ENCODE measurements around the gene RIN1. TPM values are rescaled to one million over a fixed set of nuclear protein-coding genes. Genes with fewer than 3 reads are reported as not detected.

The RIN1 gene
- total RNA-seq, 1 experiment from 2014 or later, result 11.7 TPM

GRCh38 chr11:66313321-66314185 is 22.7 kb downstream of the RIN1 start:
- Mint-ChIP-seq H3K4me3 (ENCODE audit: unreplicated experiment) (peak overlapping the region; percentile 87), H3K4me1 (ENCODE audit: low read depth, unreplicated experiment) (peaks cover 4% of the 10 kb centered on the region), H3K27ac (ENCODE audit: unreplicated experiment) (peak overlapping the region; percentile 91), H3K27me3 (ENCODE audit: insufficient read depth, unreplicated experiment) (no peaks in the 10 kb centered on the region), H3K36me3 (ENCODE audit: insufficient read depth, unreplicated experiment) (peaks cover 17% of the 10 kb centered on the region), H3K9me3 (ENCODE audit: unreplicated experiment) (peaks cover under 1% of the 10 kb centered on the region)
- Histone ChIP-seq H3K4me1 (peaks cover 26% of the 10 kb centered on the region), H3K36me3 (ENCODE audit: control insufficient read depth, insufficient read depth, low read length) (no peaks in the 10 kb centered on the region), H3K9me3 (no peaks in the 10 kb centered on the region), H3K27me3 (replicated peaks; ENCODE audit: control insufficient read depth, insufficient read depth, low read length) (no peaks in the 10 kb centered on the region), H3K4me3 (ENCODE audit: low read depth, low read length) (peak overlapping the region; percentile 26)
- TF ChIP-seq CTCF (IDR thresholded peaks at IDR 0.05; ENCODE audit: insufficient read depth in 1 of 2, low read depth in 1 of 2, low read length in 1 of 2, severe bottlenecking in 1 of 2, unreplicated experiment in 1 of 2), result peak in 1 of 2 experiments; percentile 19
- intact Hi-C loops (cut with micrococcal nuclease; ENCODE audit: unreplicated experiment), result loop anchor here (2.0 kb wide), 1 partner anchor 31 kb away; the partner anchor contains the start of gene BRMS1
- BruUV-seq (replicated peaks), result no TSS peak
- POLR2A ChIA-PET, result interaction anchor here (0.5 to 2.3 kb wide), 8 partner anchors 16 to 425 kb away, joined by 3 to 34 read pairs (median 6); partner anchors contain the start of genes BANF1, BRMS1, EIF1AD and FIBP
- CTCF ChIA-PET, result interaction anchor here (0.5 to 3.4 kb wide), 23 partner anchors 9 to 428 kb away, joined by 3 to 90 read pairs (median 5); partner anchors contain the start of genes MRPL11, RAB1B, RIN1 and SLC29A2
- peak in 1 of 2 experiments; percentile 40 for DNase-seq

- POLR2A ChIA-PET, result interaction anchor here (0.5 to 2.3 kb wide), 10 partner anchors 17 to 425 kb away, joined by 3 to 34 read pairs (median 4); partner anchors contain the start of genes BANF1, BRMS1, EIF1AD and FIBP
- Mint-ChIP-seq H3K9me3 (ENCODE audit: unreplicated experiment) (no peaks in the 10 kb centered on the region), H3K27ac (ENCODE audit: unreplicated experiment) (peak overlapping the region; percentile 91), H3K36me3 (ENCODE audit: insufficient read depth, unreplicated experiment) (peaks cover 17% of the 10 kb centered on the region), H3K27me3 (ENCODE audit: insufficient read depth, unreplicated experiment) (no peaks in the 10 kb centered on the region), H3K4me3 (ENCODE audit: unreplicated experiment) (peak overlapping the region; percentile 87), H3K4me1 (ENCODE audit: low read depth, unreplicated experiment) (no peaks in the 10 kb centered on the region)
- no TSS peak for BruUV-seq (replicated peaks)
- H3K4me3 ChIP-seq (ENCODE audit: low read depth, low read length), result peak overlapping the region; percentile 52
- peaks cover 18% of the 10 kb centered on the region for H3K4me1 ChIP-seq
- DNase-seq, result peak; percentile 98 to 99
- no peaks in the 10 kb centered on the region for H3K27me3 ChIP-seq (replicated peaks; ENCODE audit: control insufficient read depth, insufficient read depth, low read length)
- intact Hi-C loops (cut with micrococcal nuclease; ENCODE audit: unreplicated experiment), result loop anchor here (1.0 to 2.0 kb wide), 5 partner anchors 16 to 77 kb away; partner anchors contain the start of genes BRMS1, RAB1B and RIN1
- TF ChIP-seq CTCF (IDR thresholded peaks at IDR 0.05; ENCODE audit: insufficient read depth in 1 of 2, low read depth in 1 of 2, low read length in 1 of 2, severe bottlenecking in 1 of 2, unreplicated experiment in 1 of 2), result no peak
- CTCF ChIA-PET, result interaction anchor here (0.5 to 3.4 kb wide), 35 partner anchors 9 to 428 kb away, joined by 3 to 90 read pairs (median 4); partner anchors contain the start of genes BRMS1, DPP3, FIBP and MRPL11
- H3K36me3 ChIP-seq (ENCODE audit: control insufficient read depth, insufficient read depth, low read length), result no peaks in the 10 kb centered on the region
- no peaks in the 10 kb centered on the region for H3K9me3 ChIP-seq
Observed at GRCh38 chr11:66312549-66313320, 23.5 kb downstream of the RIN1 start.

Measured in Caco-2 (cell line).